HCT116 (cell line): ENCODE measurements around the gene CDH4. TPM values are rescaled to one million over a fixed set of nuclear protein-coding genes. Genes with fewer than 3 reads are reported as not detected.

Source experiments
- ATAC-seq: fragments of 200-7000 bp; cut with Tn5 transposase; 2 replicates; pipeline ENCODE4 v1.9.1; 2020; ENCODE audit warnings: mild to moderate bottlenecking, moderate library complexity
- BruUV-seq: library from RNA; stranded (reverse); fragments of 400-500 nt; replicated peaks from 2 replicates; lab custom pipeline; 2021; lab: Mats Ljungman, UMichigan
- CTCF ChIA-PET: fragments of 300-600 bp; sonication (Branson Sonifier 250); formaldehyde crosslinking; loops from one replicate; lab custom pipeline; 2021; ENCODE audit warnings: antibody characterized with exemption; lab: Charles Lee
- POLR2A ChIA-PET: fragments of 300-600, 350-600 bp; sonication (Branson Sonifier 250); formaldehyde crosslinking; loops from one replicate; lab custom pipeline; 2021; ENCODE audit warnings: antibody characterized with exemption; lab: Charles Lee
- RAD21 ChIA-PET, 2 experiments: fragments of 300-600 bp; sonication (Branson Sonifier 250); formaldehyde crosslinking; loops; one replicate each; lab custom pipeline; 2023; ENCODE audit warnings: low total read pairs in 2 of 2; ENCODE audit not compliant: uncharacterized antibody in 2 of 2, unreplicated experiment in 2 of 2, low non-redundant PET in 1 of 2; lab: Charles Lee
- DNase-seq: peaks from one replicate; pipeline ENCODE4 v3.0.0-alpha.2; 2010; ENCODE audit warnings: low read depth, low spot score
- H2AFZ ChIP-seq: fragments of 200-600 bp; shearing (Covaris generic), sonication (generic); 2 replicates; pipeline ENCODE4 v1.6.1; 2017; ENCODE audit warnings: low read depth, mixed run types, mixed read lengths, antibody characterized with exemption, low read length; ENCODE audit not compliant: poor library complexity, severe bottlenecking
- H3K27ac ChIP-seq: 2 replicates; pipeline ENCODE4 v1.5.1; 2012; ENCODE audit warnings: low read depth, low read length
- H3K27me3 ChIP-seq: fragments of 200-600 bp; sonication (generic); 2 replicates; pipeline ENCODE4 v1.6.1; 2016; ENCODE audit warnings: mixed run types, low read length, mixed read lengths; ENCODE audit not compliant: insufficient read depth
- H3K36me3 ChIP-seq, 2 experiments: fragments of 200-500 bp in 1 of 2; fragments of 200-600 bp in 1 of 2; sonication (Bioruptor generic) in 1 of 2; sonication (generic) in 1 of 2; 2 replicates each; pipeline versions ENCODE4 v1.5.1 to v1.6.1; 2014 to 2016; ENCODE audit warnings: low read length in 2 of 2, inconsistent platforms in 1 of 2, mixed read lengths in 1 of 2, mixed run types in 1 of 2; ENCODE audit not compliant: insufficient read depth in 2 of 2, control insufficient read depth in 1 of 2
- H3K4me1 ChIP-seq, 2 experiments: fragments of 200-600 bp in 1 of 2; sonication (generic) in 1 of 2; 2 replicates each; pipeline versions ENCODE4 v1.5.1 to v1.6.1; 2012 to 2017; ENCODE audit warnings: low read length in 2 of 2, inconsistent platforms in 1 of 2, mild to moderate bottlenecking in 1 of 2, mixed read lengths in 1 of 2, mixed run types in 1 of 2, moderate library complexity in 1 of 2; ENCODE audit not compliant: insufficient read depth in 2 of 2, control insufficient read depth in 1 of 2
- H3K4me2 ChIP-seq: fragments of 200-600 bp; sonication (generic); 2 replicates; pipeline ENCODE4 v1.6.1; 2017; ENCODE audit warnings: mixed run types, low read length, mixed read lengths
- H3K4me3 ChIP-seq, 2 experiments: fragments of 200-600 bp in 1 of 2; sonication (generic) in 1 of 2; replicated peaks in 1 of 2; 2 replicates each; pipeline ENCODE4 v1.5.1; 2011 to 2016; ENCODE audit warnings: low read length in 2 of 2, control low read depth in 1 of 2, low read depth in 1 of 2, mild to moderate bottlenecking in 1 of 2, mixed read lengths in 1 of 2, mixed run types in 1 of 2
- H3K79me2 ChIP-seq: fragments of 200-600 bp; sonication (generic); 2 replicates; pipeline ENCODE4 v1.6.1; 2017; ENCODE audit warnings: mild to moderate bottlenecking, mixed run types, low read length, moderate library complexity, mixed read lengths; ENCODE audit not compliant: insufficient read depth
- H3K9ac ChIP-seq: fragments of 200-600 bp; sonication (generic); 2 replicates; pipeline ENCODE4 v1.6.1; 2016; ENCODE audit warnings: low read length, mixed read lengths
- H3K9me2 ChIP-seq: fragments of 200-600 bp; sonication (generic), shearing (Covaris generic); 2 replicates; pipeline ENCODE4 v1.6.1; 2017; ENCODE audit warnings: mixed run types, mild to moderate bottlenecking, moderate library complexity; ENCODE audit not compliant: insufficient read depth
- H3K9me3 ChIP-seq, 2 experiments: fragments of 200-500 bp in 1 of 2; fragments of 200-600 bp in 1 of 2; sonication (Bioruptor generic) in 1 of 2; sonication (generic) in 1 of 2; 2 replicates each; pipeline ENCODE4 v1.6.1; 2014 to 2017; ENCODE audit warnings: low read length in 2 of 2, mixed read lengths in 2 of 2, inconsistent platforms in 1 of 2, low read depth in 1 of 2, mild to moderate bottlenecking in 1 of 2, mixed run types in 1 of 2, moderate library complexity in 1 of 2; ENCODE audit not compliant: control insufficient read depth in 1 of 2, insufficient read depth in 1 of 2
- H4K20me1 ChIP-seq: fragments of 200-600 bp; sonication (generic), shearing (Covaris generic); 2 replicates; pipeline ENCODE4 v1.6.1; 2017; ENCODE audit warnings: mixed run types, mild to moderate bottlenecking, moderate library complexity; ENCODE audit not compliant: insufficient read depth
- ATF3 ChIP-seq: IDR thresholded peaks from 2 replicates; pipeline ENCODE4 v1.6.1; 2012
- CBX3 ChIP-seq: IDR thresholded peaks from 2 replicates; pipeline ENCODE4 v1.6.1; 2012; ENCODE audit warnings: low read depth
- CTCF ChIP-seq, 3 experiments: fragments of 200-600 bp in 1 of 3; sonication (generic) in 1 of 3; IDR thresholded peaks in 2 of 3; conservative IDR thresholded peaks in 1 of 3; 2 replicates each; pipeline ENCODE4 v1.5.1; 2012 to 2017; ENCODE audit warnings: low read depth in 2 of 3, low read length in 2 of 3, antibody characterized with exemption in 1 of 3, borderline replicate concordance in 1 of 3, control low read depth in 1 of 3, mild to moderate bottlenecking in 1 of 3, mixed read lengths in 1 of 3, mixed run types in 1 of 3, moderate library complexity in 1 of 3; ENCODE audit not compliant: insufficient read depth in 1 of 3
- ELF1 ChIP-seq: IDR thresholded peaks from 2 replicates; pipeline ENCODE4 v1.6.1; 2012; ENCODE audit warnings: low read depth, borderline replicate concordance
- EZH2phosphoT487 ChIP-seq: fragments of 200-600 bp; IDR thresholded peaks from 2 replicates; pipeline ENCODE4 v1.6.1; 2018; ENCODE audit warnings: antibody characterized with exemption, borderline replicate concordance
- FOSL1 ChIP-seq: IDR thresholded peaks from 2 replicates; pipeline ENCODE4 v1.6.1; 2012; ENCODE audit warnings: low read depth
- ZBTB33 ChIP-seq: IDR thresholded peaks from 2 replicates; pipeline ENCODE4 v1.6.1; 2011; ENCODE audit warnings: mild to moderate bottlenecking, low read length, moderate library complexity; ENCODE audit not compliant: insufficient replicate concordance; ENCODE audit errors: extremely low read depth
- intact Hi-C: fragments of 100-400 bp; cut with micrococcal nuclease; formaldehyde crosslinking; loops from 2 replicates; pipeline ENCODE4 v1.10.0; 2022
- total RNA-seq: library from RNA; stranded (reverse); gene quantifications from one replicate; pipeline ENCODE4 v1.2.1, GENCODE V29; 2021; ENCODE audit not compliant: unreplicated experiment

CDH4 gene
- total RNA-seq, 1 experiment from 2014 or later, result not detected

- CTCF ChIA-PET, result no interaction called here
- no peaks in the 10 kb centered on the region for H3K27me3 ChIP-seq
- H3K4me2 ChIP-seq, result no peak overlapping the region
Measured at GRCh38 chr20:61414455-61414991, 162.5 kb downstream of the CDH4 start.

More at GRCh38 chr20:61414455-61414991, 162.5 kb downstream of the CDH4 start:
- Histone ChIP-seq H3K4me3 (no peak overlapping the region), H3K79me2 (no peaks in the 10 kb centered on the region), H3K9me3 (peaks cover 0 to under 1% of the 10 kb centered on the region in 2 experiments; a peak in 2 of 4 replicates), H3K27ac (no peak overlapping the region), H3K9me2 (no peaks in the 10 kb centered on the region), H4K20me1 (no peaks in the 10 kb centered on the region), H3K36me3 (no peaks in the 10 kb centered on the region), H3K4me1 (no peaks in the 10 kb centered on the region), H2AFZ (no peak overlapping the region), H3K9ac (no peak overlapping the region)
- ATAC-seq (no peak), DNase-seq (no peak)
- intact Hi-C loops, result no loop called here
- BruUV-seq, result no TSS peak
- ChIA-PET RAD21 (no interaction called here), POLR2A (no interaction called here)
- TF ChIP-seq CTCF (IDR thresholded peaks at IDR 0.05 in 2 of 3, conservative IDR thresholded peaks at IDR 0.05 in 1 of 3; ENCODE audit: borderline replicate concordance in 1 of 3, insufficient read depth in 1 of 3, low read depth in 2 of 3, low read length in 2 of 3) (no peak), ATF3 (no peak), EZH2phosphoT487 (no peak), ZBTB33 (no peak), CBX3 (no peak), FOSL1 (no peak), ELF1 (no peak)
